Stimulated activated CD8-positive, alpha-beta memory T cell treated with anti-CD3 and anti-CD28 coated beads, Interleukin-12 subunit alpha, Interleukin-12 subunit beta, amount 100 ng/mL, for 24 hours (primary cell): ENCODE results near the gene TRAPPC14.

ENCODE experiments used
- DNase-seq: peaks from one replicate; pipeline ENCODE4 v3.0.0-alpha.2; 2020; ENCODE audit errors: extremely low read depth

Gene TRAPPC14

DNA sequence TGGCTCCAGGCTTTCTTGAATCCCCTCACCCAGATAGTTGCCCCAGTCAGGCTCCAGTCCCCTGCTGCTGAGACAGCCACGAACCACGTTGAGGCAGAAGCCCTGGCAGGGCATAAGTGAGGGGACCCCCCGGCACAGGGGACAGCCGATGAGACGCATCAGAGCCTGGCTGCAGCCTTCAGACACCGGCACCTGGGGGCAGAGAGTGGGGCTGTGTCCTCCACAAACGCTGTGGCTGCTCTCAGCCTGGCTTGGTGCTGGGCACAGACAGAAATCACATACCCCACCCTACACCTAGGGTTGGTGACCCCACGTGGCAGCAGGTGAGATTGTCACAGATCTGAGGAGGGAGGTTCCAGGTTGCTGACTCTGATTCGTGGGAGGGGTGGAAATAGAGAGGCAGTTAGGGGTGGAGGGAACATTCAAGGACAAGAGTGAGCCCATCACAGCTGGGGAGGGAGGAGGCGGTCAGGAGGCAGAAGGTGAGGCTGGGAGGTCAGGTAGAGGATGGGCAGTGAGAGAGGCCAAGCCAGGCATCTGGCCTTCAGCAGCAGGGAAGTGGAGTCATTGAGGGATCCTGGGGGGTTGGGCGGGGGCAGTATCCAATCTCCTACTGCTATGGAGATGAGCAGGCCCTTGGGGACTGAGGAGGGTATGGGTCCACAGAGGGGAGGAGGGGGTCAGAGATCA is 15.4 kb upstream of the TRAPPC14 start:
- no peak for DNase-seq

DNA sequence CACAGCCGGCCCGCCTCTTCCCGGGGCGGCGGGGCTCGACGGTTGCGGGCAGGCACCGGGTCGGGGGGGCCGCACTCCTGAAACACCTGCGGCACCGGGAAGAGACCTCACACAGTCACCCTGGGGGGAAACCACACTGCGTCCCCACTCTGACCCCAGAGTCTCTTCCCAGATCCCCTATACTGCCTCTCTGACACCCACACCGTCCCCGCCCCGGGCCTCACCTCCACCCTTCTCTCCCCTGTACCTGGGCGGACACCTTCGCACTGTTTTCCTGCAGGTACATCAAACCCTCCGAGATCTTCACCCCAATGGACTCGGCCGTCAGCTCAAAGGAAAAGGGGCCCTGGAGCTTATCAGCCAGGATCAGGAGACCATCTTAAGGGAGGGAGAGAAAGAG is 13.3 kb upstream of the TRAPPC14 start:
- DNase-seq = no peak

DNA sequence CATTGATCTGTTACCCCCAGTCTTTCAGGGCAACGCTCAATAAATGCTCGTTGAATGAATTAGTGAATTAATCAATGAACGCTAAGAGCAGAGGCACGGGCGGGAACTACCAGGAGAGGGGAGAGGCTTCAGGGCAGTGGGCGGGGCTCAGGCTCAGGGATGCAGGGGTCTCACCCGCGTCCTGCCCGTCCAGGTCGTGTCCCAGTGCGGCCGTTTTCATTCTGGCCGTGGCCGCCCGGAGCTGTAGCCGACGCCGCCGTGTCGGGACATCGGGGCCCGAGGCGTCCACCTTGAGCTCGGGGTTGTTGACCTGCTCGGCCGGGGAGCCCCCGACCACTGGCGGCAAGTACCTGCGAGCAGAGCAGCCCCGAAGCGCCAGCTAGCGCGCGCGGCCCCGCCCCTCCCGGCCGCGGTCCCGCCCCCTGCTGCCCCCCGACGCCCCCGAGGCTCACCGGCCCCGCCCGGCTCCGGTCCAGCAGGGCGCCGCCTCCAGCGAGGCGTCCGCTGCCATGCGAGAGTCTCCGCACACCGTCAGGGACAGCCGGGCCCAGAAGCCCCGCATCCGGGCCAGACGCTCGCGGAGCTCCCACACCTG is 12.7 kb upstream of the TRAPPC14 start:
- no peak for DNase-seq

DNA sequence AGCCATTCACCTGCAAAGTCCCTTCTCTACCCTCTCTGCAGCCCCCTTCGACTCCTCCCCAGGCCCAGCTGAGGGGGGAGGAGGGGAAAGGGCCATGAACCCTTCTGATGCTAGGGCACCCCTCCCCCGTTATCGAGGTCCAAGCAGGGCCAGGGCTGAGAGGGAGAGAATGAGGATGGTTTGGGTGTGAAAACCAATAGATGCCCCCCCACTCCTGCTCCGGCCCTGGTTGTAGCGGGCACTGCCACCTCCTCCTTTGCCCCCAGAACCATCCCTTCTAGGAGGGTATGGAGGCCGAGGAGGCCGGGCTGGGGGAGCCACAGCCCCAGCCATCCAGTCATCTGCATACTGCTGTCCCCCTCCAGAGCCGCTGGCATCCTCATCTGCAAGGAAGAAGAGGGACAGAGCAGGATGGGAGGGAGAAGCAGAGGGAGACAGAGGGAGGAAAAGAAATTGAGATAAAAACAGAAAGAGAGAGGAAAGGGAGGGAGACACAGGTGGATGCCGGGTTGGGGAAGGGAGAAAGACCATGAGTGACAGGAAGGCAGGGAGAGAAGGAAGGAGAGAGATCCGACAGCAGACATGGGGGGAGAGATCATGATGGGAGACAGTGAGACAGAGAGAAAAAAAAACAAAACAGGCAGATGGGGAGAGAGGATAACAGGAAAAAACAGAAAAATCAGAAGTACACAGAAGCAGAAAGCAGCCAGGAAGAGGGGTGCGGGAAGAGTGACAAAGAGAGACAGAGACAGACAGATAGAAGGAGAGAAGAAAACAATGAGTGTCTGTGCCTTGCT is 11.8 kb upstream of the TRAPPC14 start:
- DNase-seq = no peak

DNA sequence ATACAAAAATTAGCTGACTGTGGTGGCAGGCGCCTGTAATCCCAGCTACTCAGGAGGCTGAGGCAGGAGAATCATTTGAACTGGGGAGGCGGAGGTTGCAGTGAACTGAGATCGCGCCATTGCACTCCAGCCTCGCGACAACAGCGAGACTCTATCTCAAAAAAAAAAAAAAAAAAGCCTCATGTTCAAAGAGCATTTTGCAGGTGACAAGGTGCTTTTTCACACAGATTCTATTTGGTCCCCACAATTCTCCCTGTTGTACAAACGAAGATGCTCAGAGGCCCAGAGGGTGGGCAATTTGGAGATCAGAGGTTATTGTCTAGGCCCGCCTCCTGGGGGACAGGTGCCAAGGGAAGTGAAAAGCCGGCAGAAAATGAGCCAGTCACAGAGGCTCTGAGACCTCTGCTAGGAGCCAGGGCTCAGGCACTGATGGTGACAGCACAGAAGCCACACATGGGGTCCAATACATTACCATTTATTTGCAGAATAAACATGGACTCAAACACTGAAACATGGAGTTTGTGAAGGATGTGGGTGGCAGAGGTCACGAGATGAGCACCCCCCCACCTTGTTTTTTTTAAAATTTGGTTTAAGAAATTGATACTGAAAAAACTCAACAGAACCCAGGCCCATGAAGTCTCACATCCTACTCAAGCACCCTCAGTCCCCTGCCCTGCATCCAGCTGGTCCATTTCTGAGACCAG is 10.8 kb upstream of the TRAPPC14 start:
- no peak for DNase-seq

DNA sequence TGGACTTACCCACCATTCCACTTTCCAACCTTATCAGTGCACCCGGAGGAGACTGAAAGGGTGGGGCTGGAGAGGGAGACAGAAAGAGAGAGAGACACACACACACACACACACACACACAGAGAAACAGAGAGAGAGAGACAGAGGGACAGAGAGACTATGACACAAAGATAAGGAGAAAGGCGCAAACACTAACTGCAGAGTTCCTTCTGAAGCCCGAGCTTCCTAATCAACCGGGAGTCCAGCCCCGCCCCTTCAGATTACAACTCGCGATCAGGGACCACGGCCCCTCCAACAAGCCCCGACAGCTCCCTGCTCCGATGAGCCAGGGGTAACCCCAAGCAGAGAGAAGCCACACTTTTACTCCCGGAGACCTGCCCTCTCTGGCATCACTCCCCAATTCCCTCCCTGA is 9.4 kb upstream of the TRAPPC14 start:
- no peak for DNase-seq

DNA sequence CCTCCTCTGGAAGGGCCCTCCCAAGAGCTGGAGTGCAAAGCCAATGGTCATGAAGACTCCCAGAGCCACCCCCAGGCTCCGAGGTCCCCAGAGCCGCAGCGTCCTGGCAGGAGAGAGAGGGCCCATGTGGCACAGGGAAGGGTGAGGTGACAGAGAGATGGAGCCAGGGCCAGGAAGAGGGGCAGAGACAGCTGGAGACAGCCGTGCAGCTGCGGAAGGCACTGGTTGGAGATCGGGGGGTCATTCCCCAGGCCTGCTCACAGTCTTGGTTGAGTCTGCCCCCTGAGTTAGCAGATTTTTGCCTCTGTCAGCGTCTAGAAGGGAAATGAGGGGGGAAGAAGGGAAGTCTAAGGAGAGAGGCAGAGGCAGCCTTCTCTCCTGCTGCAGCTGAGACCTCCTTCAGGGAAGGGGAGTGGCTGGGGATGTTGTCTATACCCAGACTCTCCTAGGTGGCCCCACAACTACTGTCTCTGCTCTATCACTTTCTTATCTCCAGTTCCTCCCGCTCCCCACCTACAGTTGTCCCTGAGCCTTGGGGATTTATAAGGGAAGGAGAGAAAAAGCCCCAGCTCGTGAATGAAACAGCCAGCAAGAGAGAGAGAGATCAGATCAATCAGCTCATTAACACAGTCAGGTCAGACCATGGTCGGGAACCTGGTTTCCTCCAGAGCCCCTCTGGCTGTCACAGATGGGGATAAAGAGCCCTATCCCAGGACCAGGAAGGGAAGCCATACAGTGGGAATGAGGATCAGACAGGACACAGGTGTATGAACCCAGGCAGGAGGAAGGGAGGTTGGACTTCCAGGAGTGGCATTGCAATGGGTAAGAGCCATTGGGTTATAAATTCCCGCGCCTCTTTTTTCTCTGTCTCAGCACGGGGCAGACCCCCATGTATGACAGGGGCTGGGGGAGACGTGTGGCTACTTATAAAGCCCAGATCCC is 8.7 kb upstream of the TRAPPC14 start:
- DNase-seq = no peak

DNA sequence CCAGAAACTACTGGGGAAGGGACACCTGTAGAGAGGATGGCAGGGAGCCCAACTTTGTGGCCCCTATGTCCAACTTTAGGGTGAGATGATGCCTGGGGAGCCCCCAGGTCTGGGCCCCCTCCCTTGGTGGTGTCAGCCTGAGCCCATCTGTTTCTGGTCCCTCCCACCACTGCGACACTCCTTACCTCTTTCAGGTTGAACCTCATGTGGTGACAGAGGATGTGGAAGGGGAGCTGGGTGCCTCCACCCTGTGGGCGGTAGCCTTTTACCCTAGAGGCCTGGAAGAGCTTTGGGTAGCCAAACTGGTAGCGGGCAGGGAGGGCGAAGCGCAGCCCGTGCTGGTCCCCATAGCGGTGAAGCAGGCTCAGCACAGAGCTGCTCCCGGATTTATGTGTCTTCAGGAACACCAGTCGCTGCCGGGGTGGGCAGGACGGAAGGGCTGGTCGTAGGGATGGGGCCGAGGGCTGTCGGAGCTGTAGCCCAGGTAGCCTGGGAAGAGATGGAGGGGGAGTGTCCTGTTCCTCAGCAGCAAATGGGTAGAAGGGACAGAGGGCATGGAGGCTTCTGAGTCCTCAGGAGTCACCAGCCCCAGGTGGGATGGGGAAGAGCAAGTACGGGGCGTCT is 7.9 kb upstream of the TRAPPC14 start:
- no peak for DNase-seq

DNA sequence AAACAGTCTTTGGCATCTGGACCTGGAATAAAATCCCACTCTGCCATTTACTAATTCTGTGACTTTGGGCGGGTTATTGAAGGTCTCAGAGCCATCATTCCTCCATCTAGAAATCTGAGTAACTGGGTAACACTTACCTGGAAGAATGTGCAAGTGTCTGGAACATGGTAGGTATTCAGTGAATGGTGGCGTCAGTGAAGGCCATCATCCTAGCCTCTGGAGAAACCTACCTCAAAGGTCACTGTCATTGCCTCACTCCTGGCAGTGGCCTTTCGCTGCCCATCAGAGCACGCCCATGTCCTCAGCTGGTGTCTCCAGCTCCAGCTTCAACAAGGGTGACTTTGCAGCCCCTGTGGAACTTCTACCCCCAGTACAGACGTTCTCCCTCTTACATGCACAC is 5.3 kb upstream of the TRAPPC14 start:
- DNase-seq = no peak

DNA sequence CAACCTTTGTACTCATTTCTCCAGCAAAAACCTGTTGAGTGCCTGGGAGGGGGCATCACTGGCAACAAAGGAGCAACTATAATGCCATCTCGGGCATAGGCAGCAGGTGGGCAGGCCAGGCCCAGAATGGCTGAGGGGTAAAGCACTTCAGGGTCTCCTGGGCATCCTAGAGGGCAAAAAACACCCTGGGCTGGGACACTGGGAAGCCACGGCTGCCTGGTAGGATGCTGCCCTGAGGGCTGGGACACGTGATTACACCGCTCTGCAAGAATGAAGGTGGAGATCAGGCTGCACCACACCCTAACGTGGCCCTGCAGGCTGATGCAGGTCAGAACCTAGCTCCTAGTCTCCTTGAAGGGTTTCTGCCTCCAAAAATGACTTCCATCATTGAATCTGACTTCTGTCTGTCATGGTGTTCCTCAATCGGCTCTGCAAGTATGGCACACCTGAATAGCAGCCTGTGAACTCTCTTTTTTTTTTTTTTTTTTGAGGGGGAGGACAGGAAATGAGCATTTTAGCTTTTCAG is 4.5 kb upstream of the TRAPPC14 start:
- no peak for DNase-seq

DNA sequence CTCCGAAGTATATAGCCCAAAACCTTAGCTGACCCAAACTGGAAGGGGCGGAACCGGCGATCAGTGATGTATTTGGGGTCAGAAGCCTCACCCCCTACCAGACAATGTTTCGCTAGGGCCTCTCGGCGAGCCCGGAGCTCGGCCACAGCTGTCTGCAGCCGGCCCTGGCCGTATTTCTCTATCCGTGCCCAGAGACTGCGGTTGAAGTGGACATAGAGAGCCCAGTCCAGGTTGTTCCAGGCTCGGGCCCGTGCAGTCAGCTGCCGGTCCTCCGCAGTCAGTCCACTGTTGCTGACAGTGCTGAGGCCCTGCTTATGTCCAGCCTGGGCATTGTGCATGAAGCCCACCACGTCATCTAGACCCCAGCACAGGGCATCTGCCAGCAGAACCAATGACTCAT is 1.5 kb upstream of the TRAPPC14 start:
- DNase-seq = no peak

DNA sequence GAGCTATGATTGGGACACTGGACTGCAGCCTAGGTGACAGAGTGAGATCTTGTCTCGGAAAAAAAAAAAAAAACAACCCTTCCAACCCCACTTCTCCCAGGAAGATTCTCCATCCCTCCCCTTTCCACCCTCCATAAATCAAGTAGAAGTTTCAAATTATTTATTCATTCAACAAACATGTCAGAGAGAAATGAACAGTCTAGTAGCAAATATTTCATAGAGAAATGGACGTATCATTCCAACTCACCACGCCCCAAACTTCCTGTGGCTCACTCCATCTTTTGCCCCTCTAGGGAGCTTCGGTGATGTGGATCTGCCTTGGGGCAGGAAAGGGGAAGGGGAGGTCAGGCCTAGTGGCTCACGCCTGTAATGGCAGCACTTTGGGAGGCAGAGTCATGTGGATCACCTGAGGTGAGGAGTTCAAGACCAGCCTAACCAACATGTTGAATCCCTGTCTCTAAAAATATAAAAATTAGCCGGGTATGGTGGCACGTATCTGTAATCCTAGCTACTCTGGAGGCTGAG is 638 bp upstream of the TRAPPC14 start:
- no peak for DNase-seq

DNA sequence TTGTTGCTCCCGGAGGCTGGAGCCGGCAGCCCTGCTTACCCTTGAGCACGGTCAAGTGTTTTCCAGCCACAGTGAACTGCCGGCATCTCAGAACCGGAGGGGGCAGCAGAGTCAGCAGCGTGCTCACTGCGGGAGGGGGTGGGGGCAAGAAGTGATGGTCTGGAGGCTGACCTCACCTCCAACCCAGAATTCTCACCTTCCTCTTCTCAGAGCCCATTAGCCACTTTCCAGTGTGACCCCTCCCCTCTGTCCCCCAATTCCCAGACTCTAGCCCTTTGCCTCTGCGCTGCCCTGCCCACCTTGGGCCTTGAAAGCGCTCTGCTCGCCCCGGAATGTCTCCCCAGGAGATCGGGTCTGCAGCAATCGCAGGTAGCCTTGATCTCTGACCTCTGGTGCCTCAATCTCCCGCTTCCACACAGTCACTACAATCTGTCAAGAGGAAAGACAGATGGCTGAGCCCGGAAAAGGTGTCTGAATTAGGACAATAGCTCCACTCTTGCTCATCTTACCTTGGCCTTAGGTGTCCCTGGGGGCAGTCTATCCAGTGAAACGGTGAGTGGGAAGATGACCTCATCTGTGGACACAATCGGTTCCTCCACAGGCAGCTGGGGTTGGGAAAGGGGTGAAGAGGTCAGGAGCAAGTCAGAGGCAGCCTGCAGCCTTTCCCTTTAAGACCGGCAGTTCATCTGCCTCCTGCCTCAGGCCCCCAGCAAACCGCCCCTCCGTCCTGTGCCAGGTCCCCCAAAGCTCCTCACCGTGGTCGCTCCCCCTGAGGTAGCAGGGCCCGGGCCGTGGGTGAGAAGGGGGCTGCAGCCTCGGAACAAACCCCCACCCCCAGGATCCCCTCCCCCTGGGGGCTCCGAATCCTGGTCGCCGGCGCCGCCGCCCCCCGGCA is 942 bp downstream of the TRAPPC14 start:
- no peak for DNase-seq

DNA sequence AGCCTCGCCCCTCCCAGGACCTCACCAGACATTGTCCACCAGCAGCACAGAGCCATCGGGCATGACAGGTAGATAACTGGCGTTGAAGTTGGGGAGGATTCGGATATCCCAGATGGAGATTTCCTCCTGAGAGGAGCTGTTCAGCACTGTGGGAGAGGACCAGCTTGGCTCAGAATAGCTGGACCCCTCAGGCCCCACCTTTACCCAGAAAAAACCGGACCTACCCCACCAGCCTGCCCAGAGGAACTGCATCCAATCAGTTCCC is 1.5 kb downstream of the TRAPPC14 start:
- no peak for DNase-seq

DNA sequence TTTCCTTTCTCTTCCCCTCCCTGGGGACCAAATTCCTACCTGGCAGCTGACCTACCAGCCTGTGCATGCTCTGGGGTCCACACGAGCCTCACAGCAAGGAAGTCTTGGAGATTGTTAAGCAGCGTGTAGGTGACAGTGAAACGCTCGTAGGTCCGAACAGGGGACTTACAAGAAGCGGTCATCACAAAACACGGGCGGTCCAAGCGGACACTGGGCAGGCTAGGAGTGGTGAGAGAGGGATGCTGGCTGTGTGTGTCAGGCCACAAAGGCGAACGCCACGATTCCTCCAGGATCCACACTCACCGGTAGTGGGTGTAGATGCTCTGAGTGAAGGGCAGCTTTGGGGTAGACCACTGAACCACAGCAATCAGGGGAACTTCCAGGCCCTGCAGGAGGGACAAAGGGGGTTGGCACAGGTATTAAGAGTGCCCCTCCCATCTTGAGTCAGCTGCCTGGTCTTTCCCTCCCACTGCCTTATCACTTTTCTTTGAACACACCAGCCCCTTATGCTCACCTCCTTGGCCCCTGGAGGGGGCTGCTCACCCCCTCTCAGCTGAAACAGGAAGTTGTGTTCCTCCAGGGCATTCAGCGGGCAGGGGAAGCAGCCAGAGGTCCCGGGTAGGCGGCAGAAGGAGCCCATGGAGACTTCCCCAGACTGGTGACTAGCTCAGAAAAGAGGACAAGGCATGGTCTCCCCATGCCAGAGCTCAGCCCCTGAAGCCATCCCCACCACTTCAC is 2.0 kb downstream of the TRAPPC14 start:
- DNase-seq = no peak

DNA sequence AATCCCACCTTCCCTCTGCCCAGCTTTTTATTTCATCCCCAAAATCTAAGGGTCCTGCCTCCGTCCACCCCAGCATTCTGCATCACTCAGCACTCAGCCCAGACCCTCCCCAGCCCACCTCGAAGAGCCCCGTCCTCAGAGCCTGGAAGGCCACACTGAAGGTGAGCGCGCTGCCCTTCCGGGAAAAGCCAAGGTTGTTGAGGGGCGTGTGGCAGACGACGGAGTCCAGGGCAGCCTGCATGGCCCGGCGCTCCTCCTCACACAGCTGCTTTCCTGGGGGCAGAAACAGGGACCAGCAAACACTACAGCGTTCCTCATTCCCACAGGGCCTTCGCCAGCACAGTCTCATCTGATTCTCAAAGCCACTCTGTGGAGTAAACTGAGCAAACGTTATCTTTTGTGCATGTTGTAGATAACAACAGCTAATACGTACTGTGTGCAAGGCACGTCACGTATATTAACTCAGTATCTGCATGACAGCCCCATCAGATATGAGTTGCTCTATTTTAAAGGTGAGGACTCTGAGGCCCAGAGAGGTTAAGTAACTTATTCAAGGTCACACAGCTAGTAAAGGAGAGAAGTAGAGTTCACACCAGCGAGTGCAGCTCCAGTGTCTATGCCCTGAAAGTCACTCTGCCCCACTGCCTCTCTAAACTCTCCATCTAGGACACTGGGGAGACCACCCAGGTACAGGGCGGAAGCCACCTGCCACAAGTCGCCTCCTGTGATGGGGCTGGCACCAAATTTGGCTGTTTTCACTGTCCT is 2.8 kb downstream of the TRAPPC14 start:
- DNase-seq = no peak

DNA sequence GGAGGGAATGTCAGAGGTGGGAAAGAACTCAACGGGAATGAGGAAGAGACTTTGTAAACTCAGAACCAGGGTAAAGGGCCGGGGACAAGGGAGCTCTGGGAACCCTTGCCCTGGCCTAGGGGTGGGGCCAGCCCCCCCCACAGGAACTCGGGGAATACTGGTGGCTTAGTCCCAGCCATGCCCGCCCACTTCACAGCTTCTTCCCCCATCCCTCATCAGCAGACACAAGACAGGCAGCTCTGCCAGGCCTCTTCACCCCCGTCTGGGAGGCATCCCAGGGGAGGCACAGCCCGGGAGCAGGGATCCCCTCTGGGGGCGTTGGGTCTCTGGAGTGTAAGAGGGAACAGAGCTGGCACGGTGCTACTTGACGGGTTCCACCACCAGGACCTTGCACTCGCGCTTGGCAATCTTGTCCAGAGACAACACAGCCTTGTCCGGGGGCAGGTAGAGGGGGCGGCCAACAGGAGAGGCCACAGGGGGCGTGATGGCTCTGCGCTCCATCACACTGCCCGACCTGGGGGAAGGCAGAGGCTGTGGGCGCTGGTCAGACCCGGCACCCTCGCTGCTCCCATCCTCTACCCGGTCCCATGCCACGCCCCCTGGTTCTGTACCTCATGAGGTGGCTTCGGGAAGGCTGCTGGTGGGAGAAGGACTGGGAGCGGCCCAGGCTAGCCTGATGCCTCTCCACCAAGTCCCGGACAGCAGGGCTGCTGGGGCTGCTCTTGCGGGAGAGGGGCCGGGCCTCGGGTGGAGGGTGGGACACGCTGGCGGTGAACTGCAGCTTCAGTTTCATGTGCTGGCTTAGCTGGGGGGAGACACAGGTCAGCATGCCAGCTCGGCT is 3.7 kb downstream of the TRAPPC14 start:
- DNase-seq = no peak
